ENCODE measurements around the gene NPLOC4. TPM values are rescaled to one million over a fixed set of nuclear protein-coding genes. Genes with fewer than 3 reads are reported as not detected.

NPLOC4 gene
- total and polyA plus RNA-seq, 2 of the 13 experiments (the other 11 are each of a cell fraction or from before 2014, with no cell fraction given): 57.0 to 97.0 TPM

GRCh38 chr17:81666092-81666341 is 29.1 kb upstream of the NPLOC4 start:
- Histone ChIP-seq H3K79me2 (ENCODE audit: insufficient read depth, low read length) (peaks cover 30% of the 10 kb centered on the region), H2AFZ (ENCODE audit: low read length) (no peak overlapping the region)
- peak; percentile 51; the same call in 2 of the 3 replicates for ATAC-seq
- TF ChIP-seq FOXC1 (CRISPR knock-in tag; IDR thresholded peaks at IDR 0.05; ENCODE audit: borderline replicate concordance) (peak; percentile 20; the same call in 1 of the 2 replicates), MATR3 (CRISPR knock-in tag; IDR thresholded peaks at IDR 0.05) (no peak), ZXDC (CRISPR knock-in tag; IDR thresholded peaks at IDR 0.05) (0 out of 2 replicates have a peak, but pooled peaks have one; percentile 22), ZMAT3 (CRISPR knock-in tag; conservative IDR thresholded peaks at IDR 0.05) (peak; percentile 84; the same call in 1 of the 2 replicates), NAIF1 (CRISPR knock-in tag; IDR thresholded peaks at IDR 0.05; ENCODE audit: borderline replicate concordance) (peak; percentile 67; the same call in 1 of the 2 replicates), NFE2L1 (CRISPR knock-in tag; IDR thresholded peaks at IDR 0.05; ENCODE audit: borderline replicate concordance) (peak; percentile 24; the same call in 1 of the 2 replicates), ZNF691 (CRISPR knock-in tag; IDR thresholded peaks at IDR 0.05; ENCODE audit: borderline replicate concordance, low read depth) (peak; percentile 2; the same call in 1 of the 2 replicates), SAFB2 (CRISPR knock-in tag; IDR thresholded peaks at IDR 0.05; ENCODE audit: borderline replicate concordance, low read depth) (no peak), CCAR2 (optimal IDR thresholded peaks at IDR 0.05; ENCODE audit: low read depth, low read length) (no peak), ZNF501 (CRISPR knock-in tag; IDR thresholded peaks at IDR 0.05) (peak; percentile 46), ZNF605 (CRISPR knock-in tag; IDR thresholded peaks at IDR 0.05) (peak; percentile 35; the same call in 1 of the 2 replicates), ZBTB10 (CRISPR knock-in tag; IDR thresholded peaks at IDR 0.05; ENCODE audit: borderline replicate concordance) (no peak), PRDM10 (CRISPR knock-in tag; IDR thresholded peaks at IDR 0.05; ENCODE audit: low read depth) (0 out of 2 replicates have a peak, but pooled peaks have one; percentile 8)

More at GRCh38 chr17:81666092-81666341, 29.1 kb upstream of the NPLOC4 start:
- TSS peak; percentile 87 for BruUV-seq (replicated peaks)
- peaks cover 27% of the 10 kb centered on the region for H3K4me1 ChIP-seq (ENCODE audit: insufficient read depth, low read length)
- no peaks in the 10 kb centered on the region; a peak in 1 of 5 replicates for H3K27me3 ChIP-seq (ENCODE audit: control insufficient read depth in 1 of 2, insufficient read depth in 2 of 2, low read length in 2 of 2)
- no peaks in the 10 kb centered on the region for H4K20me1 ChIP-seq (ENCODE audit: insufficient read depth, low read length)
- peak overlapping the region; percentile 86 to 98 (median 96) for H3K4me3 ChIP-seq (replicated peaks in 1 of 3; ENCODE audit: insufficient read depth in 1 of 3, low read depth in 2 of 3, low read length in 3 of 3)
- peak overlapping the region; percentile 81 for H3K27ac ChIP-seq (ENCODE audit: extremely low read length, insufficient read depth, low read length)
- ChIA-PET CTCF (ENCODE audit: low intra/inter-chr PET ratio, low total read pairs) (no interaction called here), POLR2A (interaction anchor here (0.9 to 6.3 kb wide), 19 partner anchors 9 to 443 kb away, joined by 3 to 68 read pairs (median 7); partner anchors contain the start of genes ARL16, CEP131, FAAP100 and HGS)
- 0% methylated on average over 13 of the region's 16 CpGs for WGBS (ENCODE audit: low lambda C conversion rate)
- H3K36me3 ChIP-seq (replicated peaks in 1 of 2; ENCODE audit: control insufficient read depth in 1 of 2, insufficient read depth in 2 of 2, low read length in 2 of 2): peaks cover 9 to 23% of the 10 kb centered on the region in 2 experiments
- H3K9ac ChIP-seq (ENCODE audit: insufficient read depth, low read depth, low read length): peak overlapping the region; percentile 92
- in situ Hi-C loops (cut with HindIII; ENCODE audit: extremely low pct_ligation_motif_present, low pct_unique_long_range_greater_than_20kb): no loop called here
- intact Hi-C loops (cut with micrococcal nuclease; ENCODE audit: unreplicated experiment): loop anchor here (2.0 to 5.0 kb wide), 2 partner anchors 29 to 36 kb away; partner anchors contain the start of genes MRPL12, NPLOC4 and TSPAN10
- H3K4me2 ChIP-seq (ENCODE audit: low read depth, low read length): peak overlapping the region; percentile 92
- H3K9me3 ChIP-seq (ENCODE audit: low read length): no peaks in the 10 kb centered on the region
- DNase-seq (ENCODE audit: low spot score) (peak; percentile 36), FAIRE-seq (no peak)

All from HepG2 (cell line).